Astrocyte of the cerebellum (primary cell): ENCODE data around the gene NELFCD.
"Not testable (repeated sequence)": the region's sequence is repeated elsewhere in the genome, so short reads cannot be mapped to it uniquely, and the experiment has no call there.

ENCODE experiments used
- DNase-seq: peaks from one replicate; pipeline ENCODE4 v3.0.0-alpha.2; 2011; ENCODE audit warnings: low read depth
- H3K4me3 ChIP-seq: 2 replicates; pipeline ENCODE4 v1.5.1; 2011; ENCODE audit warnings: mild to moderate bottlenecking, low read depth, low read length, moderate library complexity
- CTCF ChIP-seq: IDR thresholded peaks from 2 replicates; pipeline ENCODE4 v1.5.1; 2012; ENCODE audit warnings: low read length, low read depth, moderate library complexity, mild to moderate bottlenecking; ENCODE audit errors: missing control alignments
- in situ Hi-C: cut with HindIII; loops from 2 replicates; pipeline ENCODE4 v1.10.0; 2017; ENCODE audit warnings: low sequenced_read_pairs

Gene NELFCD

GRCh38 chr20:58944610-58945009 lies 36.4 kb upstream of the NELFCD start:
- no peak for DNase-seq
- no peak overlapping the region for H3K4me3 ChIP-seq
- TF ChIP-seq CTCF = no peak
- in situ Hi-C loops = no loop called here

GRCh38 chr20:58945965-58946631 lies 35.0 kb upstream of the NELFCD start:
- H3K4me3 ChIP-seq = no peak overlapping the region
- no peak for TF ChIP-seq CTCF
- in situ Hi-C loops = no loop called here
- no peak for DNase-seq

DNA sequence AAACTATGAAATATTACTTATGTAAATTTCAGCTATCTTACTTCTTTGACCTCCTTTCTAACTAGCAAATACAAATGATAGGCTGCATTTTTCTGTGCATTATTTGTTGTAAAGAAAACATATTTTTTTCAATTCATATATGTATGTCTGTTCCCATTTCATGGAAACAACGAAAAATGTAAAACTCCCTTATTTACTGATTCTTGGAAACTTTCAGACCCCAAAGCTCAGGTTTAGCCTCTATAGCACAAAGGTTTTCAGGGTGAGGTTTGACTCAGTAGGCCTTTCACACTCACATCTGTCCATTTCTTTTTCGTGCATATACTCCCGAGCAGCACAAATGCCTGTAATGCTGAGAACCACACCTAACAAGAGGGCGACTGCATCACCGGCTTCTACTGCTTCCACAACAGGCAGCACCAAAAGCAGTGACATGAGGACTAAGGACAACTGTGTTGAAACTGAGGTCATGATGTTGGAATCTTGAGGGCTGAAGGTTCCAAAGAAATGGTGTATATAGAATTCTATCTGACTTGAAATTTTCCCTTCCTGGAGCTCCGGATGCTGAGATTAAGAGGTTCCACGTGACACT lies 33.2 kb upstream of the NELFCD start:
- in situ Hi-C loops, DNase-seq, H3K4me3 ChIP-seq: not testable (repeated sequence)

- no peak for TF ChIP-seq CTCF
- no peak for DNase-seq
- in situ Hi-C loops = no loop called here
- no peak overlapping the region for H3K4me3 ChIP-seq
Observed at GRCh38 chr20:58950603-58951002, 30.5 kb upstream of the NELFCD start.

DNA sequence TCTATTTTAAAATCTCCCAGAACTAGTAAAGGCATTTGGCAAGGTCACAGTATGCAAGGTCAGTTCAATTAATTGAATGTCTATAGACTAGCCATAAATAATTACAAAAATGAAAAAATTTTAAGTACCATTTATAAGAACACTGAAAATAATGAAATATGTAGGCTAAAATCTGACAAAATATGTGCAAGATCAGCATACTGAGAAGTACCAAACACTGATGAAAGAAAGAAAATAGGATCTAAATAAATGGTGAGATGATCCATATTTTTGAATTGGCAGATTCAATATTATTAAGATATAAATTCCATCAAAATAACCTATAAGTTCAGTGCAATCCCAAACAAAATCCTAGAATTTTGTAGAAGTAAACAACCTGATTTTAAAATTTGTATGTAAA lies 28.0 kb upstream of the NELFCD start:
- in situ Hi-C loops = no loop called here
- no peak for DNase-seq
- TF ChIP-seq CTCF = no peak
- H3K4me3 ChIP-seq = no peak overlapping the region

DNA sequence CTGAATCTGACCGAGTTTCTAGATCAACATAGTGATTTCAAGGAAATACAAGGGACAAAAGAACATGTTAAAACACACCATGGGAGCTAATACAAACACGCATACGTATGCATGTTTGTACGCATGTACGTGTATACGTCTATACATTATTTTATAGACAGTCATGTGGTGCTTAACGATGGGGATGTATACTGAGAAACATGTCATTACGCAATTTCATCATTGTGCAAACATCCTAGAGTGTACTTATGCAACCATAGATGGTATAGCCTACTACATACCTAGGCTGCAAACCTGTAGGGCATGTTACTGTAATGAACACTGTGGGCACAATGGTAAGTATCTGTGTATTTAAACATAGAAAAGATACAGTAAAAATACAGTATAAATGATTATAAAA lies 25.0 kb upstream of the NELFCD start:
- no peak for TF ChIP-seq CTCF
- no peak for DNase-seq
- no peak overlapping the region for H3K4me3 ChIP-seq
- in situ Hi-C loops = no loop called here

DNA sequence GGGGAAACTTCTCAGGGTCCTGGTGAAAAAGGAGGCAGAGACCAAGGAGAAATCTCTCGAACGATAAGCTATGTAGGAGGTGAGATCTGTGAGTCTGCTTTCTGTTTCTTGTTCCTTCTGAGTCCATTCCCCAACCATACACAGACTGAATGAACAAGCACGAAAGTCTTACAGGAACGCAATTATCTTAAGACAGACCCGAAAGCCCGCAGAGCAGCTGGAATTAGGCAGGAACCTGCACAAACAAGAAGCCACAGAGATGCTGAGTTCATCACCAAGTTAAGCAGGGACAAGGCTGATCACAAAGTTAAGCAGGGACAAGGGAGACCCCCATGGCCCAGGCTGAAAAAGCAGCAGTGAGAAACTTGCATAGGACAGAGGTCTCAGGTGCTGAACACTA lies 21.4 kb upstream of the NELFCD start:
- H3K4me3 ChIP-seq = no peak overlapping the region
- TF ChIP-seq CTCF = no peak
- in situ Hi-C loops = no loop called here
- DNase-seq = no peak
